ENCODE results near the gene TRERF1.

- TF ChIP-seq EZH2 (IDR thresholded peaks at IDR 0.05): no peak
- TF ChIP-seq POLR2AphosphoS5 (IDR thresholded peaks at IDR 0.05; ENCODE audit: borderline replicate concordance, low read depth, low read length): no peak
These were observed 229.3 kb downstream of the TRERF1 start for GRCh38 chr6:42222448-42222847.

Measured in SK-N-MC (cell line).